ENCODE results near the gene KLK6.

DNA sequence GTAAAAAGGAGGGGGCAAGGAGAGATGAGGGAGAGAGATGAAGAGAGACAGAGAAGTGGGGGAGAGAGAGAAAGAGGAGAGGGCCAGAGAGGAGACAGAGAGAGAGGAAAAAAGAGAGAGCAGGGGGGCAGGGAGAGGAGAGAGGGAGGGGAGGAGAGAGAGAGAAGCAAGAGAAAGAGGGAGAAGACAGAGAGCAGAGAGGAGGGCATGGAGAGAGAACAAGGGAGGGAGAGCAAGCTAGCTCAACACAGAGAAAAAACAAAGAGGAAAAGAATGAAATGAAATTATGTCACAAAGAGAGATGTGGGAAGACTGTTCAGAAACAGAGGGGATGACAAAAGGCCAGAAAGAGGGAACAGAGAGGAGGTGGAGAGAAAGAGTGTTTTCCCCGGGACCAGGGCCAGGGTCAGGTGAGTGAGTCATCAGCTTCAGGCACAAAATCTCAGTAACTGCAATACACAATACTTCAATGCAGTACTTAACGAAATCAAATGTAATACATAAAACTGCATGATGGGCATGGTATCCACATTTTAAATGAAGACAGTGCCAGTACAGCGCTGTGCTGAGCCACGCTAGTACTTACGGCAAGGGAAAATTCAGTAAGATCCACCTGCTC is 9.5 kb upstream of the KLK6 start:
- TF ChIP-seq POLR2AphosphoS5 (IDR thresholded peaks at IDR 0.05), result no peak
- TF ChIP-seq, protein P1, sequence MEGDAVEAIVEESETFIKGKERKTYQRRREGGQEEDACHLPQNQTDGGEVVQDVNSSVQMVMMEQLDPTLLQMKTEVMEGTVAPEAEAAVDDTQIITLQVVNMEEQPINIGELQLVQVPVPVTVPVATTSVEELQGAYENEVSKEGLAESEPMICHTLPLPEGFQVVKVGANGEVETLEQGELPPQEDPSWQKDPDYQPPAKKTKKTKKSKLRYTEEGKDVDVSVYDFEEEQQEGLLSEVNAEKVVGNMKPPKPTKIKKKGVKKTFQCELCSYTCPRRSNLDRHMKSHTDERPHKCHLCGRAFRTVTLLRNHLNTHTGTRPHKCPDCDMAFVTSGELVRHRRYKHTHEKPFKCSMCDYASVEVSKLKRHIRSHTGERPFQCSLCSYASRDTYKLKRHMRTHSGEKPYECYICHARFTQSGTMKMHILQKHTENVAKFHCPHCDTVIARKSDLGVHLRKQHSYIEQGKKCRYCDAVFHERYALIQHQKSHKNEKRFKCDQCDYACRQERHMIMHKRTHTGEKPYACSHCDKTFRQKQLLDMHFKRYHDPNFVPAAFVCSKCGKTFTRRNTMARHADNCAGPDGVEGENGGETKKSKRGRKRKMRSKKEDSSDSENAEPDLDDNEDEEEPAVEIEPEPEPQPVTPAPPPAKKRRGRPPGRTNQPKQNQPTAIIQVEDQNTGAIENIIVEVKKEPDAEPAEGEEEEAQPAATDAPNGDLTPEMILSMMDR (IDR thresholded peaks at IDR 0.05), result no peak
